ENCODE results near the gene NTN1. TPM values are rescaled to one million over a fixed set of nuclear protein-coding genes. Genes with fewer than 3 reads are reported as not detected.
"Not testable (repeated sequence)": the region's sequence is repeated elsewhere in the genome, so short reads cannot be mapped to it uniquely, and the experiment has no call there.

The NTN1 gene
- total RNA-seq, 2 experiments from 2014 or later: 0.09 TPM; not detected in 1

GRCh38 chr17:9140550-9141424 lies 119.5 kb downstream of the NTN1 start:
- Mint-ChIP-seq H3K27me3 (peaks cover 2% of the 10 kb centered on the region), H3K9me3 (no peaks in the 10 kb centered on the region), H3K27ac (no peak overlapping the region), H3K4me1 (no peaks in the 10 kb centered on the region), H3K4me3 (no peak overlapping the region), H3K36me3 (no peaks in the 10 kb centered on the region)
- no peak for ATAC-seq (ENCODE audit: low read depth)
- DNase-seq: no peak
- POLR2A ChIA-PET: no interaction called here

GRCh38 chr17:9141425-9141753 lies 120.1 kb downstream of the NTN1 start:
- Mint-ChIP-seq H3K4me1 (no peaks in the 10 kb centered on the region), H3K27ac (no peak overlapping the region), H3K27me3 (peaks cover under 1% of the 10 kb centered on the region), H3K4me3 (no peak overlapping the region), H3K9me3 (no peaks in the 10 kb centered on the region), H3K36me3 (no peaks in the 10 kb centered on the region)
- DNase-seq: no peak
- ATAC-seq (ENCODE audit: low read depth): no peak
- POLR2A ChIA-PET: no interaction called here

- H3K9me3 Mint-ChIP-seq: no peaks in the 10 kb centered on the region
- no peaks in the 10 kb centered on the region for H3K27me3 Mint-ChIP-seq
- ATAC-seq (ENCODE audit: low read depth) (no peak), DNase-seq (no peak)
- H3K36me3 Mint-ChIP-seq: no peaks in the 10 kb centered on the region
- H3K4me1 Mint-ChIP-seq: no peaks in the 10 kb centered on the region
- POLR2A ChIA-PET: no interaction called here
- no peak overlapping the region for H3K27ac Mint-ChIP-seq
- no peak overlapping the region for H3K4me3 Mint-ChIP-seq
Measured at GRCh38 chr17:9142772-9143494, 121.6 kb downstream of the NTN1 start.

- Mint-ChIP-seq H3K36me3 (no peaks in the 10 kb centered on the region), H3K9me3 (no peaks in the 10 kb centered on the region), H3K4me1 (no peaks in the 10 kb centered on the region), H3K27ac (no peak overlapping the region), H3K4me3 (no peak overlapping the region), H3K27me3 (peaks cover 2% of the 10 kb centered on the region)
- no peak for DNase-seq
- ATAC-seq (ENCODE audit: low read depth): no peak
- POLR2A ChIA-PET: no interaction called here
Measured at GRCh38 chr17:9144502-9145249, 123.4 kb downstream of the NTN1 start.

GRCh38 chr17:9146064-9146463 lies 124.8 kb downstream of the NTN1 start:
- ATAC-seq (ENCODE audit: low read depth) (no peak), DNase-seq (no peak)
- Mint-ChIP-seq H3K27ac (no peak overlapping the region), H3K9me3 (no peaks in the 10 kb centered on the region), H3K4me1 (no peaks in the 10 kb centered on the region), H3K27me3 (peaks cover 2% of the 10 kb centered on the region), H3K36me3 (no peaks in the 10 kb centered on the region), H3K4me3 (no peak overlapping the region)
- POLR2A ChIA-PET: no interaction called here

GRCh38 chr17:9148905-9149525 lies 127.7 kb downstream of the NTN1 start:
- no peaks in the 10 kb centered on the region for H3K9me3 Mint-ChIP-seq
- POLR2A ChIA-PET: no interaction called here
- H3K36me3 Mint-ChIP-seq: no peaks in the 10 kb centered on the region
- H3K4me1 Mint-ChIP-seq: no peaks in the 10 kb centered on the region
- H3K27ac Mint-ChIP-seq: no peak overlapping the region
- ATAC-seq (ENCODE audit: low read depth) (no peak), DNase-seq (no peak)
- H3K4me3 Mint-ChIP-seq: no peak overlapping the region
- H3K27me3 Mint-ChIP-seq: peaks cover 2% of the 10 kb centered on the region

- H3K4me3 Mint-ChIP-seq: no peak overlapping the region
- POLR2A ChIA-PET: no interaction called here
- no peaks in the 10 kb centered on the region for H3K9me3 Mint-ChIP-seq
- no peaks in the 10 kb centered on the region for H3K4me1 Mint-ChIP-seq
- DNase-seq: no peak
- H3K36me3 Mint-ChIP-seq: no peaks in the 10 kb centered on the region
- H3K27ac Mint-ChIP-seq: no peak overlapping the region
- no peak for ATAC-seq (ENCODE audit: low read depth)
- H3K27me3 Mint-ChIP-seq: peaks cover 2% of the 10 kb centered on the region
Measured at GRCh38 chr17:9150446-9151090, 129.3 kb downstream of the NTN1 start.

GRCh38 chr17:9151091-9151490 lies 129.8 kb downstream of the NTN1 start:
- POLR2A ChIA-PET: no interaction called here
- H3K4me1 Mint-ChIP-seq: no peaks in the 10 kb centered on the region
- no peak overlapping the region for H3K4me3 Mint-ChIP-seq
- DNase-seq (no peak), ATAC-seq (ENCODE audit: low read depth) (no peak)
- peaks cover 2% of the 10 kb centered on the region for H3K27me3 Mint-ChIP-seq
- H3K9me3 Mint-ChIP-seq: no peaks in the 10 kb centered on the region
- H3K36me3 Mint-ChIP-seq: no peaks in the 10 kb centered on the region
- no peak overlapping the region for H3K27ac Mint-ChIP-seq

- H3K36me3 Mint-ChIP-seq; H3K27ac Mint-ChIP-seq; H3K27me3 Mint-ChIP-seq; ATAC-seq (ENCODE audit: low read depth); H3K9me3 Mint-ChIP-seq; POLR2A ChIA-PET; H3K4me3 Mint-ChIP-seq; DNase-seq; H3K4me1 Mint-ChIP-seq: not testable (repeated sequence)
Measured at GRCh38 chr17:9151740-9152139, 130.4 kb downstream of the NTN1 start.

GRCh38 chr17:9158544-9159452 lies 137.5 kb downstream of the NTN1 start:
- no peak overlapping the region for H3K4me3 Mint-ChIP-seq
- H3K27ac Mint-ChIP-seq: no peak overlapping the region
- POLR2A ChIA-PET: no interaction called here
- DNase-seq: no peak
- no peak for ATAC-seq (ENCODE audit: low read depth)
- H3K4me1 Mint-ChIP-seq: no peaks in the 10 kb centered on the region
- H3K9me3 Mint-ChIP-seq: no peaks in the 10 kb centered on the region
- peaks cover 3% of the 10 kb centered on the region for H3K27me3 Mint-ChIP-seq
- H3K36me3 Mint-ChIP-seq: no peaks in the 10 kb centered on the region

GRCh38 chr17:9162275-9162985 lies 141.1 kb downstream of the NTN1 start:
- Mint-ChIP-seq H3K27me3 (peaks cover 3% of the 10 kb centered on the region), H3K9me3 (no peaks in the 10 kb centered on the region), H3K4me3 (no peak overlapping the region), H3K4me1 (no peaks in the 10 kb centered on the region), H3K27ac (no peak overlapping the region), H3K36me3 (no peaks in the 10 kb centered on the region)
- POLR2A ChIA-PET: no interaction called here
- DNase-seq (no peak), ATAC-seq (ENCODE audit: low read depth) (no peak)

GRCh38 chr17:9166788-9167187 lies 145.5 kb downstream of the NTN1 start:
- Mint-ChIP-seq H3K4me1 (no peaks in the 10 kb centered on the region), H3K27ac (no peak overlapping the region), H3K4me3 (no peak overlapping the region), H3K9me3 (no peaks in the 10 kb centered on the region), H3K36me3 (no peaks in the 10 kb centered on the region), H3K27me3 (no peaks in the 10 kb centered on the region)
- DNase-seq (no peak), ATAC-seq (ENCODE audit: low read depth) (no peak)
- POLR2A ChIA-PET: no interaction called here
